Measurements from ENCODE around the gene PBRM1. TPM values are rescaled to one million over a fixed set of nuclear protein-coding genes. Genes with fewer than 3 reads are reported as not detected.

PBRM1 gene
- total and polyA plus RNA-seq, 2 of the 8 experiments (the other 6 are each of a cell fraction or from before 2014, with no cell fraction given), result 19.3 to 65.8 TPM

DNA sequence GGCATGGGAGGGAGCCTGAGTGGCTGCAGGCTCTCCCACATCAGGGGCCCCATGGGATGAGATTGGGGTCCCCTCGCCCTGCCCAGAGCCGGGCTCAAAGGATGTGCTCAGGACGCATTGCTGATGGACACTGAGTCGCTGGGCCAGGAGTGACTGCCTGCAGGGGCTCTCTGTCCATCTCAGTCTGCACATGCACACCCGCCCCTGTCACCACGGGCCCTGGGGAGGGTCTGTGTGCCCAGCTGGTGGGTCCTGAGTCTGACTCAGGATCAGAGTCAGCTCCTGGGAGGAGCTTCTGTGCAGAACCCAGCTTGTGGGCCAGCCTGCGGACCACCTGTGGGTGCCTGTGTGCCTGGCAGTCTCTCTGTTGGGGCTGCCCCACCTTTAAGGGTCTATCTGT lies 172.4 kb downstream of the PBRM1 start:
- FAIRE-seq, result no peak
- POLR2A ChIA-PET (ENCODE audit: partially characterized antibody), result interaction anchor here (0.6 to 4.1 kb wide), 4 partner anchors 10 to 89 kb away, joined by 3 to 16 read pairs (median 6); no protein-coding TSS in a partner anchor
- no peak for TF ChIP-seq GTF2F1 (IDR thresholded peaks at IDR 0.05; ENCODE audit: borderline replicate concordance, low read depth, low read length)
- TF ChIP-seq NANOG (IDR thresholded peaks at IDR 0.05; ENCODE audit: insufficient read depth, low read depth, low read length, poor library complexity, severe bottlenecking), result no peak
- TF ChIP-seq CTBP2 (IDR thresholded peaks at IDR 0.05; ENCODE audit: borderline replicate concordance, insufficient read depth, insufficient read length, low read length), result no peak
- no peak for TF ChIP-seq ASH2L (IDR thresholded peaks at IDR 0.05; ENCODE audit: low read length)
- no peak for TF ChIP-seq CHD1 (IDR thresholded peaks at IDR 0.05; ENCODE audit: low read depth, low read length)

More for the DNA sequence above, 172.4 kb downstream of the PBRM1 start:
- WGBS, 2 experiments (ENCODE audit: extremely low coverage in 1 of 2, insufficient coverage in 1 of 2, insufficient read length in 1 of 2, insufficient replicate concordance in 2 of 2, low coverage in 1 of 2, low lambda C conversion rate in 2 of 2, missing lambda C conversion rate in 1 of 2), result 96% methylated on average over 6 of the region's 7 CpGs; no CpG with 5 or more reads in 1 of the 2 experiments
- no peak overlapping the region for H3K23ac ChIP-seq (ENCODE audit: insufficient read length)
- no peaks in the 10 kb centered on the region for H3K9me3 ChIP-seq (ENCODE audit: insufficient read depth in 2 of 2, low read depth in 1 of 2, low read length in 1 of 2)
- no peak overlapping the region; the same call in 1 of the 2 replicates for H4K8ac ChIP-seq (ENCODE audit: extremely low read depth, insufficient read depth, low read length)
- no peak overlapping the region for H2AK5ac ChIP-seq (ENCODE audit: low read depth, low read length)
- H4K20me1 ChIP-seq (replicated peaks in 1 of 2; ENCODE audit: control insufficient read depth in 1 of 2, insufficient read depth in 2 of 2, low read length in 2 of 2), result peaks cover 0 to 1% of the 10 kb centered on the region in 2 experiments
- H3K4me3 ChIP-seq (ENCODE audit: extremely low read depth in 1 of 4, insufficient read depth in 2 of 4, low read depth in 3 of 4, low read length in 4 of 4), result no peak overlapping the region
- H3K23me2 ChIP-seq (ENCODE audit: low read depth, low read length), result no peaks in the 10 kb centered on the region; the same call in 1 of the 2 replicates
- H3K79me1 ChIP-seq (ENCODE audit: low read depth, low read length), result no peaks in the 10 kb centered on the region
- H3K36me3 ChIP-seq (ENCODE audit: control insufficient read depth in 2 of 4, insufficient read depth in 4 of 4, low read length in 3 of 4), result no peaks in the 10 kb centered on the region
- no peak overlapping the region for H2BK5ac ChIP-seq (ENCODE audit: low read depth, low read length)
- CTCF ChIA-PET (ENCODE audit: partially characterized antibody), result interaction anchor here (0.9 to 1.2 kb wide), 2 partner anchors 16 to 23 kb away, joined by 3 to 4 read pairs; no protein-coding TSS in a partner anchor
- no peak overlapping the region for H3K14ac ChIP-seq (ENCODE audit: insufficient read length)
- H3K18ac ChIP-seq (ENCODE audit: extremely low read depth, low read length), result no peak overlapping the region
- H2BK15ac ChIP-seq (ENCODE audit: low read length), result no peak overlapping the region
- no peak overlapping the region for H3K27ac ChIP-seq (ENCODE audit: low read depth, low read length)
- peaks cover 0 to 8% (median 4%) of the 10 kb centered on the region in 4 experiments; a peak in 5 of 7 replicates for H3K27me3 ChIP-seq (replicated peaks in 1 of 4; ENCODE audit: control insufficient read depth in 3 of 4, extremely low read depth in 1 of 4, insufficient read depth in 3 of 4, low read length in 3 of 4)
- no peak overlapping the region for H3K56ac ChIP-seq (replicated peaks; ENCODE audit: insufficient read length, low read depth, low read length)
- no peak overlapping the region for H2BK20ac ChIP-seq (ENCODE audit: low read length)
- 0 out of 2 replicates have a peak overlapping the region, but pooled peaks have one; percentile 9 for H2BK12ac ChIP-seq (ENCODE audit: low read depth, low read length)
- no peak overlapping the region for H4K5ac ChIP-seq (ENCODE audit: insufficient read length, low read depth, low read length)
- H3K79me2 ChIP-seq (ENCODE audit: control insufficient read depth in 1 of 2, insufficient read depth in 2 of 2, low read length in 2 of 2), result no peaks in the 10 kb centered on the region
- DNase-seq (ENCODE audit: low read depth in 1 of 2, low spot score in 2 of 2), result no peak
- no peak overlapping the region for H3K4ac ChIP-seq (replicated peaks; ENCODE audit: insufficient read length, low read depth, low read length)
- no peak overlapping the region for H3K4me2 ChIP-seq (ENCODE audit: insufficient read depth in 1 of 2, low read depth in 2 of 2, low read length in 2 of 2)
- H2BK120ac ChIP-seq (replicated peaks; ENCODE audit: low read depth, low read length), result no peak overlapping the region
- H4K91ac ChIP-seq (replicated peaks; ENCODE audit: insufficient read length, low read length), result no peak overlapping the region
- H3K9ac ChIP-seq (replicated peaks in 1 of 4; ENCODE audit: extremely low read depth in 1 of 4, low read depth in 3 of 4, low read length in 3 of 4), result no peak overlapping the region
- H2AFZ ChIP-seq (ENCODE audit: low read length), result no peak overlapping the region
- H3K4me1 ChIP-seq (replicated peaks in 1 of 4; ENCODE audit: control insufficient read depth in 3 of 4, insufficient read depth in 4 of 4, low read length in 3 of 4), result peaks cover 0 to 5% (median 1%) of the 10 kb centered on the region in 4 experiments; a peak in 3 of 7 replicates

Data from H1 (cell line).